OCI-LY3 (cell line): ENCODE data around the gene PAXX.

Source experiments
- EZH2phosphoT487 ChIP-seq: fragments of 200-600 bp; shearing (Covaris generic); IDR thresholded peaks from 2 replicates; pipeline ENCODE4 v1.6.1; 2018; ENCODE audit warnings: antibody characterized with exemption, mixed run types, low read depth
- TF ChIP-seq, protein P1 (sequence below): fragments of 200-600, 300-600 bp; sonication (generic); IDR thresholded peaks from 2 replicates; pipeline ENCODE4 v1.5.1; 2014; ENCODE audit warnings: antibody characterized with exemption, low read length, low read depth

DNA sequence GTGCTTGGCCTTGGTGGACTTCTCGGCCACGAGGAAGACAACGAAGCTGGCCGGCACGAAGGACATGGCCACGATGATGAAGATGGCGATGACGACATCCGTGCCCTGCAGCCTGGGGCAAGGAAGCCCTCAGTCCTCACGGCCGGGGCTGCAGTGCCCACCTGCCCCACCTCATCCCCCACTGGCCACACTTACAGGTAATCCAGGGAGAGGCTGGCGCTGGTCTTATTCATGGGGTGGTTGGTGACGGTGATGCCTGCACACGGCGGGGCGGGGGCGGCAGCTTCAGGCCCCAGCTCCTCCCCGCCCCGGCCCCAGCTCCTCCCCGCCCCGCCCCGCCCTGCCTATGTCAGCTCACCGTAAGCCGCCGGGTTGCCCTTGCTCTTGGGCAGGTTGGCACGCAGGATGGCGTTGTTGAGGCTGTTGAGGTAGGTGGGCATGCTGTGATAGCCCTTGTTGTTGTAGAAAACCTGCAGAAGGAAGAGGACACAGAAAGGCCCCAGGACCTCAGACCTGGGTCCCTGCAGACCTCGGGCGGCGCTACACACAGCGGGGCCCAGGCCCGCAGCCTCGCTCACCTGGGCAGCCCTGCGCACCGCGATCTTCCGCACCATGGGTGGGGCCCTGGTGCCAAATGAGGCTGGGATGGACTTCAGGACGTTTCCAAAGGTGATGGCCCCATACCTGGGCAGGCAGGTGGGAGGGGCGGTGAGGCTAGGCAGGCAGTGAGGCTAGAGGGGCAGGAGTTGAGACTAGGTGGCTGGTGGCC lies 19.9 kb downstream of the PAXX start:
- TF ChIP-seq, protein P1, sequence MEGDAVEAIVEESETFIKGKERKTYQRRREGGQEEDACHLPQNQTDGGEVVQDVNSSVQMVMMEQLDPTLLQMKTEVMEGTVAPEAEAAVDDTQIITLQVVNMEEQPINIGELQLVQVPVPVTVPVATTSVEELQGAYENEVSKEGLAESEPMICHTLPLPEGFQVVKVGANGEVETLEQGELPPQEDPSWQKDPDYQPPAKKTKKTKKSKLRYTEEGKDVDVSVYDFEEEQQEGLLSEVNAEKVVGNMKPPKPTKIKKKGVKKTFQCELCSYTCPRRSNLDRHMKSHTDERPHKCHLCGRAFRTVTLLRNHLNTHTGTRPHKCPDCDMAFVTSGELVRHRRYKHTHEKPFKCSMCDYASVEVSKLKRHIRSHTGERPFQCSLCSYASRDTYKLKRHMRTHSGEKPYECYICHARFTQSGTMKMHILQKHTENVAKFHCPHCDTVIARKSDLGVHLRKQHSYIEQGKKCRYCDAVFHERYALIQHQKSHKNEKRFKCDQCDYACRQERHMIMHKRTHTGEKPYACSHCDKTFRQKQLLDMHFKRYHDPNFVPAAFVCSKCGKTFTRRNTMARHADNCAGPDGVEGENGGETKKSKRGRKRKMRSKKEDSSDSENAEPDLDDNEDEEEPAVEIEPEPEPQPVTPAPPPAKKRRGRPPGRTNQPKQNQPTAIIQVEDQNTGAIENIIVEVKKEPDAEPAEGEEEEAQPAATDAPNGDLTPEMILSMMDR = no peak
- TF ChIP-seq EZH2phosphoT487 = no peak
